ENCODE data around the gene OR2Z1.
"Not testable (repeated sequence)": the region's sequence is repeated elsewhere in the genome, so short reads cannot be mapped to it uniquely, and the experiment has no call there.

OR2Z1 gene

GRCh38 chr19:8703223-8703622, 18.2 kb upstream of the OR2Z1 start:
- no peak for DNase-seq

GRCh38 chr19:8705304-8705703, 16.1 kb upstream of the OR2Z1 start:
- not testable (repeated sequence) for DNase-seq

DNA sequence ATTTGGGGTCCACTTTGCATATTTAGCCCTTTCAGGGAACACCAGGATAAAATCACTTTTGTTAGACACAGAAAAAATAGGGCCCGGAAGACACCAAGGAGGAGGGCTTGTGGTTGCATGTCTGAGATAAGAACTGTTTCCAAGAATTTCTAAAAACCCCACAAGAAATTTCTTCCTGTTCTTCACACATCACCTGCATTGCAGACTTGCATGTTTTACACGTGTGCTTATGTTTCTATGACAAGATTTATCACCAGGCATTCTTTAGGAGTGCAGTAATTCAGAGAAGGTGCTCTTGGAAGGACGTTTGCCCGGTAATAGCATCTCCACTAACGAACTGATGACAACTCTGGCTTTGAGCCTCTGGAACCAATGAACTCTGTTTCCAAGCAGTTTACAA, 15.7 kb upstream of the OR2Z1 start:
- DNase-seq, result no peak

DNA sequence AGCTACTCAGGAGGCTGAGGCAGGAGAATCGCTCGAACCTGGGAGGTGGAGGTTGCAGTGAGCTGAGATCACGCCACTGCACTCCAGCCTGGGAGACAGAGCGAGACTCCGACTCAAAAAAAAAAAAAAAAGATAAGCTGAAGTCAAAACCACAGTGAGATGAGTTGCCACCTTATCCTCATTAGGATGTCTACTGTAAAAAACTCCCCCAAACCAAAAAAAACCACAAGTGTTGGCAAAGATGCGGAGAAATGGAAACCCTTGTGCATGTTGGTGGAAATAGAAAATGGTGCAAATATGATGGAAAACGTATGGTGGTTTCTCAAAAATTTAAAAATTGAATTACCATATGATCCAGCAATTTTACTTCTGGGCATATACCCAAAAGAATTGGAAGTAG, 11.1 kb upstream of the OR2Z1 start:
- DNase-seq, result not testable (repeated sequence)

- DNase-seq, result no peak
Measured at GRCh38 chr19:8722032-8722431, 598 bp downstream of the OR2Z1 start.

DNA sequence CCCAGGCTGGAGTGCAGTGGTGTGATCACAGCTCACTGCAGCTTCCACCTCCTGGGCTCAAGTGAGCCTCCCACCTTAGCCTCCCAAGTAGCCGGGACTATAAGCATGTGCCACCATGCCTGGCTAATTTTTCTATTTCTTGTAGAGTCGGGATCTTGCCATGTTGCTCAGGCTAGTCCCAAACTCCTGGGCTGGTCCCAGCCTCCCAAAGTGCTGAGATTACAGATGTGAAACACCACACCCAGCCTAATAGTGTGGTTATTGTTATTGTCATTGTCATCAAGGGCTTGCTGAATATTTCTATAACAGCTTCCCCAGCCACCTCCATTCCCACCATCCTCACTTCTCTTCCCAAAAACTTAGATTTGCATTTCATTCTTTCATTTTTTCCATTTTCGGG, 2.8 kb downstream of the OR2Z1 start:
- DNase-seq, result no peak

- no peak for DNase-seq
Measured at GRCh38 chr19:8731428-8732169, 10.2 kb downstream of the OR2Z1 start.

GRCh38 chr19:8738377-8738776, 16.9 kb downstream of the OR2Z1 start:
- DNase-seq, result no peak

- not testable (repeated sequence) for DNase-seq
Measured at GRCh38 chr19:8739291-8740065, 18.0 kb downstream of the OR2Z1 start.

DNA sequence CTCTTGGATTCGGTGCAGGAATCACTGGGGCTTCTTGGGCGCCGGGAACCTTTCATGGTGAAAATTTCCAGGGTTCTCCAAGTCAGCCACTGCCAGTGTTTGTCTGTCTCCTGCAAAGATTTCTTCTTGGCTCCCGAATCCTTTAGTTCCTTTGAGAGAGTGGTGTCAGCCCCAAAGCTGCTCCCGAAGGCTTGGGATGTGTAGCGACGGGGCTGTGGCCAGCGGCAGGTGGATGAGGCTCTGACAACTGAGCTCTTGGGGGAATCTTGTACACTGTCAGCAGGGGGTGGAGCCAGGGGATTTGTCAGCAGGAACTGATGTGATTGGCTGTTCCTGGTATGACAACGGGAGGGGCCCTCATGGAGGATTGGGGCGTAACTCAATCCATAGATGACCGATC, 45.8 kb downstream of the OR2Z1 start:
- DNase-seq, result not testable (repeated sequence)

GRCh38 chr19:8769265-8769664, 47.8 kb downstream of the OR2Z1 start:
- not testable (repeated sequence) for DNase-seq

DNA sequence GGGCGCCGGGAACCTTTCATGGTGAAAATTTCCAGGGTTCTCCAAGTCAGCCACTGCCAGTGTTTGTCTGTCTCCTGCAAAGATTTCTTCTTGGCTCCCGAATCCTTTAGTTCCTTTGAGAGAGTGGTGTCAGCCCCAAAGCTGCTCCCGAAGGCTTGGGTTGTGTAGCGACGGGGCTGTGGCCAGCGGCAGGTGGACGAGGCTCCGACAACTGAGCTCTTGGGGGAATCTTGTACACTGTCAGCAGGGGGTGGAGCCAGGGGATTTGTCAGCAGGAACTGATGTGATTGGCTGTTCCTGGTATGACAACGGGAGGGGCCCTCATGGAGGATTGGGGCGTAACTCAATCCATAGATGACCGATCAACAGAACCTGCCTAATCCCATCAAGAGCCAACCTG, 52.2 kb downstream of the OR2Z1 start:
- DNase-seq, result not testable (repeated sequence)
